ENCODE measurements around the gene CFAP157. TPM values are rescaled to one million over a fixed set of nuclear protein-coding genes. Genes with fewer than 3 reads are reported as not detected.

The CFAP157 gene
- polyA plus RNA-seq, 1 of the 3 experiments (the other 2 are of a cell fraction): 0.25 TPM

GRCh38 chr9:127754099-127755060, 47.6 kb downstream of the CFAP157 start:
- H3K4me3 ChIP-seq (ENCODE audit: low read depth in 2 of 2, low read length in 1 of 2): peak overlapping the region; percentile 43 to 54; a peak in 2 of 4 replicates
- POLR2A ChIA-PET: interaction anchor here (1.0 to 1.8 kb wide), 3 partner anchors 11 to 31 kb away, joined by 3 to 7 read pairs (median 7); partner anchors contain the start of gene CDK9
- H4K20me1 ChIP-seq (ENCODE audit: insufficient read depth): no peaks in the 10 kb centered on the region
- WGBS (ENCODE audit: low lambda C conversion rate): 0% methylated on average over 12 of the region's 86 CpGs
- peak overlapping the region; percentile 65 for H3K4me2 ChIP-seq
- H3K9me3 ChIP-seq: no peaks in the 10 kb centered on the region
- no peaks in the 10 kb centered on the region for H3K79me2 ChIP-seq (ENCODE audit: insufficient read depth)
- peaks cover 20% of the 10 kb centered on the region for H3K27me3 ChIP-seq (ENCODE audit: insufficient read depth)
- H3F3A ChIP-seq (replicated peaks; ENCODE audit: insufficient read depth): no peaks in the 10 kb centered on the region
- H3K27ac ChIP-seq (ENCODE audit: low read depth in 2 of 2, low read length in 1 of 2): peak overlapping the region in 1 of 2 experiments; percentile 72; a peak in 2 of 4 replicates
- CTCF ChIA-PET: interaction anchor here (1.1 to 4.4 kb wide), 6 partner anchors 11 to 167 kb away, joined by 3 to 28 read pairs (median 8); partner anchors contain the start of genes CDK9 and TOR2A
- H2AFZ ChIP-seq (ENCODE audit: low read depth): no peak overlapping the region
- DNase-seq: peak; percentile 95
- TF ChIP-seq RCOR1 (IDR thresholded peaks at IDR 0.05; ENCODE audit: low read length) (0 out of 2 replicates have a peak, but pooled peaks have one; percentile 12), NRF1 (IDR thresholded peaks at IDR 0.05; ENCODE audit: low read depth, low read length) (peak; percentile 29; the same call in 1 of the 2 replicates), CTCF (IDR thresholded peaks at IDR 0.05) (no peak), MXI1 (IDR thresholded peaks at IDR 0.05; ENCODE audit: low read depth, low read length) (peak; percentile 48; the same call in 1 of the 2 replicates)
- TF ChIP-seq, protein P1, sequence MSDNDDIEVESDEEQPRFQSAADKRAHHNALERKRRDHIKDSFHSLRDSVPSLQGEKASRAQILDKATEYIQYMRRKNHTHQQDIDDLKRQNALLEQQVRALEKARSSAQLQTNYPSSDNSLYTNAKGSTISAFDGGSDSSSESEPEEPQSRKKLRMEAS (IDR thresholded peaks at IDR 0.05; ENCODE audit: low read depth): 0 out of 2 replicates have a peak, but pooled peaks have one; percentile 51
- H3K9me2 ChIP-seq: no peaks in the 10 kb centered on the region
- no peaks in the 10 kb centered on the region for H3K36me3 ChIP-seq (replicated peaks in 1 of 2; ENCODE audit: control insufficient read depth in 1 of 2, insufficient read depth in 2 of 2, low read length in 1 of 2)
- peaks cover 0 to 20% of the 10 kb centered on the region in 2 experiments; a peak in 1 of 4 replicates for H3K4me1 ChIP-seq (ENCODE audit: control insufficient read depth in 1 of 2, insufficient read depth in 2 of 2, low read depth in 1 of 2, low read length in 1 of 2)
- no peak overlapping the region for H3K9ac ChIP-seq

GRCh38 chr9:127755061-127756060, 48.6 kb downstream of the CFAP157 start:
- no peak overlapping the region for H2AFZ ChIP-seq (ENCODE audit: low read depth)
- ChIA-PET CTCF (interaction anchor here (0.8 to 3.8 kb wide), 9 partner anchors 8 to 166 kb away, joined by 3 to 23 read pairs (median 4); partner anchors contain the start of genes CDK9 and TOR2A), POLR2A (interaction anchor here (0.7 to 1.8 kb wide), 4 partner anchors 12 to 25 kb away, joined by 3 to 7 read pairs (median 3); no protein-coding TSS in a partner anchor)
- DNase-seq: peak; percentile 97
- H3K36me3 ChIP-seq (replicated peaks in 1 of 2; ENCODE audit: control insufficient read depth in 1 of 2, insufficient read depth in 2 of 2, low read length in 1 of 2): no peaks in the 10 kb centered on the region
- no peak overlapping the region for H3K4me2 ChIP-seq
- H3K27ac ChIP-seq (ENCODE audit: low read depth in 2 of 2, low read length in 1 of 2): peak overlapping the region in 1 of 2 experiments; percentile 72; a peak in 2 of 4 replicates
- no peaks in the 10 kb centered on the region for H3K9me2 ChIP-seq
- H3K4me1 ChIP-seq (ENCODE audit: control insufficient read depth in 1 of 2, insufficient read depth in 2 of 2, low read depth in 1 of 2, low read length in 1 of 2): peaks cover 0 to 20% of the 10 kb centered on the region in 2 experiments; a peak in 1 of 4 replicates
- H3K9ac ChIP-seq: no peak overlapping the region
- no peaks in the 10 kb centered on the region for H4K20me1 ChIP-seq (ENCODE audit: insufficient read depth)
- peak overlapping the region in 1 of 2 experiments; percentile 54; a peak in 2 of 4 replicates for H3K4me3 ChIP-seq (ENCODE audit: low read depth in 2 of 2, low read length in 1 of 2)
- no peaks in the 10 kb centered on the region for H3F3A ChIP-seq (replicated peaks; ENCODE audit: insufficient read depth)
- 40% methylated on average over 17 of the region's 61 CpGs for WGBS (ENCODE audit: low lambda C conversion rate)
- peaks cover 20% of the 10 kb centered on the region for H3K27me3 ChIP-seq (ENCODE audit: insufficient read depth)
- H3K79me2 ChIP-seq (ENCODE audit: insufficient read depth): no peaks in the 10 kb centered on the region
- H3K9me3 ChIP-seq: no peaks in the 10 kb centered on the region
- no peak for TF ChIP-seq TAF1 (IDR thresholded peaks at IDR 0.05; ENCODE audit: borderline replicate concordance, low read depth, low read length)
- no peak for TF ChIP-seq FOXJ3 (CRISPR knock-in tag; IDR thresholded peaks at IDR 0.05)
- no peak for TF ChIP-seq NRF1 (IDR thresholded peaks at IDR 0.05; ENCODE audit: low read depth, low read length)
- no peak for TF ChIP-seq GATA2 (CRISPR knock-in tag; IDR thresholded peaks at IDR 0.05)
- no peak for TF ChIP-seq SIN3A (IDR thresholded peaks at IDR 0.05; ENCODE audit: borderline replicate concordance, low read depth, low read length)
- no peak for TF ChIP-seq GABPA (IDR thresholded peaks at IDR 0.05; ENCODE audit: low read depth)
- TF ChIP-seq FOXM1 (IDR thresholded peaks at IDR 0.05; ENCODE audit: low read depth): no peak
- no peak for TF ChIP-seq RAD21 (IDR thresholded peaks at IDR 0.05; ENCODE audit: low read length)
- no peak for TF ChIP-seq USF2 (IDR thresholded peaks at IDR 0.05; ENCODE audit: borderline replicate concordance, low read depth, low read length)
- TF ChIP-seq USF1 (IDR thresholded peaks at IDR 0.05; ENCODE audit: borderline replicate concordance, low read depth): no peak
- TF ChIP-seq CHD2 (IDR thresholded peaks at IDR 0.05; ENCODE audit: low read length, partially characterized antibody): no peak
- TF ChIP-seq RXRA (IDR thresholded peaks at IDR 0.05; ENCODE audit: borderline replicate concordance, low read depth): no peak
- TF ChIP-seq YY1 (IDR thresholded peaks at IDR 0.05; ENCODE audit: low read depth): no peak
